Fibroblast of mammary gland (primary cell): ENCODE data around the gene CRIM1.

Source experiments
- DNase-seq: peaks from one replicate; pipeline ENCODE4 v3.0.0-alpha.2; 2010; ENCODE audit warnings: low read depth
- H3K4me3 ChIP-seq: 2 replicates; pipeline ENCODE4 v1.5.1; 2011; ENCODE audit warnings: low read depth, mild to moderate bottlenecking, low read length, moderate library complexity; ENCODE audit not compliant: control insufficient read depth
- TF ChIP-seq, protein P1 (sequence below): conservative IDR thresholded peaks from 2 replicates; pipeline ENCODE4 v1.5.1; 2011; ENCODE audit warnings: low read depth, low read length, inconsistent platforms; ENCODE audit not compliant: control insufficient read depth, insufficient read depth

CRIM1 gene

DNA sequence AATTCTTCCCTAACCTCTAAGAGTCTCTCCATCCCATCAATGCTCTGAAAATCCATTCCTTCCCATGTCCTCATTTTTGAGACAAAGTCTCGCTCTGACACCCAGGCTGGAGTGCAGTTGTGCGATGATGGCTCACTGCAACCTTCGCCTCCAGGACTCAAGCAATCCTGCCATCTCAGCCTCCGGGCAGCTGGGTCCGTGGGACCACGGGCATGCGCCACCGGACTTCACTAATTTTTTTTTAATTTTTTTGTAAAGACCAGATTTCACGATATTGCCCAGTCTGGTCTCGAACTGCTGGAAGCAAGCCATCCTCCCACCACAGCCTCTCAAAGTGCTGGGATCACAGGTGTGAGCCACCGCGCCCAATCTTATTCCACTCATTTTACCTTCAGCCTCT lies 240.8 kb downstream of the CRIM1 start:
- peak overlapping the region; percentile 92 for H3K4me3 ChIP-seq
- TF ChIP-seq, protein P1, sequence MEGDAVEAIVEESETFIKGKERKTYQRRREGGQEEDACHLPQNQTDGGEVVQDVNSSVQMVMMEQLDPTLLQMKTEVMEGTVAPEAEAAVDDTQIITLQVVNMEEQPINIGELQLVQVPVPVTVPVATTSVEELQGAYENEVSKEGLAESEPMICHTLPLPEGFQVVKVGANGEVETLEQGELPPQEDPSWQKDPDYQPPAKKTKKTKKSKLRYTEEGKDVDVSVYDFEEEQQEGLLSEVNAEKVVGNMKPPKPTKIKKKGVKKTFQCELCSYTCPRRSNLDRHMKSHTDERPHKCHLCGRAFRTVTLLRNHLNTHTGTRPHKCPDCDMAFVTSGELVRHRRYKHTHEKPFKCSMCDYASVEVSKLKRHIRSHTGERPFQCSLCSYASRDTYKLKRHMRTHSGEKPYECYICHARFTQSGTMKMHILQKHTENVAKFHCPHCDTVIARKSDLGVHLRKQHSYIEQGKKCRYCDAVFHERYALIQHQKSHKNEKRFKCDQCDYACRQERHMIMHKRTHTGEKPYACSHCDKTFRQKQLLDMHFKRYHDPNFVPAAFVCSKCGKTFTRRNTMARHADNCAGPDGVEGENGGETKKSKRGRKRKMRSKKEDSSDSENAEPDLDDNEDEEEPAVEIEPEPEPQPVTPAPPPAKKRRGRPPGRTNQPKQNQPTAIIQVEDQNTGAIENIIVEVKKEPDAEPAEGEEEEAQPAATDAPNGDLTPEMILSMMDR: no peak
- DNase-seq: no peak

- peak overlapping the region; percentile 92 for H3K4me3 ChIP-seq
- DNase-seq: no peak
- TF ChIP-seq, protein P1: no peak
These were observed 241.5 kb downstream of the CRIM1 start for GRCh38 chr2:36597003-36597531.

GRCh38 chr2:36597532-36598377 lies 242.2 kb downstream of the CRIM1 start, which contains the start of gene FEZ2:
Gene FEZ2 (minus strand): TSS chr2:36598168. CDS start chr2:36598142, 26 bp downstream.
- DNase-seq: peak; percentile 67
- TF ChIP-seq, protein P1: no peak
- peak within 1 kb of the TSS; percentile 92 for H3K4me3 ChIP-seq
